ENCODE measurements around the gene CCM2. TPM values are rescaled to one million over a fixed set of nuclear protein-coding genes. Genes with fewer than 3 reads are reported as not detected.

CCM2 gene
- total RNA-seq, 3 donors from 2014 or later (not counting 1 experiment from before 2014, with no cell fraction given) = 66.2 to 104 (median 97.5) TPM

DNA sequence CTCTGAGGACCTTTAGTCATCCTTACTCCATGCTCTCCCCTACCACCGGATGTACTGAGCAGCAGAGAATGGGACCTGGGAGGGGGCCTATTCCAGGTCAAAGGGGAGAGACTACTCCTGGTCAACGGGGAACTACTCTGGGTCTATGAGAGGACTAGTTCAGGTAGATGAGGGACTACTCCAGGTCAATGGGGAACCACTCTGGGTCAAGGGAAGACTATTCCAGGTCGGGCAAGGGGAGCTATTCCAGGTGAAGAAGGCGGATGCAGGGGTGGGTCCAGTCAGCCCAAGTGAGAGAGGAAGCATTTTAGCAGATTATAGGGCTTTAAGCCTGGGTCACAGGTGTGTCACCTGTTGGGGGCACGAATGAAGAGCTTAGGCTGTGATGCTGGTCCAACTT lies 35.4 kb downstream of the CCM2 start:
- peaks cover 80% of the 10 kb centered on the region for H3K4me1 ChIP-seq (ENCODE audit: control insufficient read depth, insufficient read depth, low read length)
- H3K4me1 Mint-ChIP-seq = peaks cover 62 to 74% of the 10 kb centered on the region in 2 donors

GRCh38 chr7:45035893-45036292 lies 35.9 kb downstream of the CCM2 start:
- intact Hi-C loops (cut with micrococcal nuclease) = no loop called here
- peaks cover 13% of the 10 kb centered on the region for H3K36me3 Mint-ChIP-seq

More for the DNA sequence above, 35.4 kb downstream of the CCM2 start:
- Mint-ChIP-seq H3K4me3 (peak overlapping the region; percentile 89), H3K36me3 (peaks cover 8% of the 10 kb centered on the region), H3K27me3 (ENCODE audit: low read depth in 2 of 2) (no peaks in the 10 kb centered on the region), H3K9me3 (no peaks in the 10 kb centered on the region), H3K27ac (peak overlapping the region; percentile 77 to 84)
- ATAC-seq (peak in 1 of 3 donors; percentile 18), DNase-seq (no peak)
- TF ChIP-seq CTCF (IDR thresholded peaks at IDR 0.05) = no peak
- intact Hi-C loops (cut with micrococcal nuclease) = no loop called here
- Histone ChIP-seq H3K27me3 (ENCODE audit: control insufficient read depth, insufficient read depth, low read length) (no peaks in the 10 kb centered on the region), H3K4me3 (ENCODE audit: low read length) (no peak overlapping the region), H3K27ac (ENCODE audit: low read length) (no peak overlapping the region), H3K9me3 (ENCODE audit: control insufficient read depth, insufficient read depth, low read length) (no peaks in the 10 kb centered on the region), H3K36me3 (ENCODE audit: control insufficient read depth, insufficient read depth, low read length) (peaks cover 28% of the 10 kb centered on the region)
- WGBS (ENCODE audit: insufficient coverage) = 85% methylated on average over 5 of the region's 5 CpGs

DNA sequence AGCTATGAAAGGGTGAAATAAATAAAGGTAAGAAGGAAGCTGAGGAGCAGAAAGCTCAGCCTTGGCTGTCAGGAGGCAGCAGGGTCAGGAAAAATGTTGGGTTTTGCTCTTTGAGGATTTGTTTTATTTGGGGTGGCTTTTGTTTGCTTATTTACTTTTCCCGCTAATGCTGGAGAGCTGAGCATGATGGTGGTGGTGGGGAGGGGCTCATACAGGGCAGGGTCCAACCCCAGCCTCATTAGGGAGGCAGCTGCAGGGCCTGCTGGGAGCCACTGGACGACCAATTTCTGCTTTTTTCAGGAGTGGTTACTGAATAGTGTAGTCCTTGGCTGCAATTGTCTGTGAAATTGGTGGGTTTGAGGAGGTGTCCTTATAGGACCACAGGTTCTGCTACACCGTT lies 36.3 kb downstream of the CCM2 start:
- H3K36me3 ChIP-seq (ENCODE audit: control insufficient read depth, insufficient read depth, low read length) = peaks cover 38% of the 10 kb centered on the region
- H3K4me3 ChIP-seq (ENCODE audit: low read length) = no peak overlapping the region
- H3K36me3 Mint-ChIP-seq = peaks cover 17% of the 10 kb centered on the region
- no peaks in the 10 kb centered on the region for H3K27me3 ChIP-seq (ENCODE audit: control insufficient read depth, insufficient read depth, low read length)
- H3K4me1 Mint-ChIP-seq = peaks cover 66 to 83% of the 10 kb centered on the region in 2 donors
- TF ChIP-seq CTCF (IDR thresholded peaks at IDR 0.05) = no peak
- DNase-seq (no peak), ATAC-seq (no peak)
- peaks cover 71% of the 10 kb centered on the region for H3K4me1 ChIP-seq (ENCODE audit: control insufficient read depth, insufficient read depth, low read length)
- H3K4me3 Mint-ChIP-seq = peak overlapping the region; percentile 89
- no peaks in the 10 kb centered on the region for H3K9me3 ChIP-seq (ENCODE audit: control insufficient read depth, insufficient read depth, low read length)
- H3K27ac ChIP-seq (ENCODE audit: low read length) = peak overlapping the region; percentile 6
- intact Hi-C loops (cut with micrococcal nuclease) = no loop called here
- 29% methylated on average over 3 of the region's 3 CpGs for WGBS (ENCODE audit: insufficient coverage)
- H3K27ac Mint-ChIP-seq = peak overlapping the region; percentile 77 to 84
- H3K9me3 Mint-ChIP-seq = no peaks in the 10 kb centered on the region
- H3K27me3 Mint-ChIP-seq (ENCODE audit: low read depth in 2 of 2) = no peaks in the 10 kb centered on the region

More at GRCh38 chr7:45035893-45036292, 35.9 kb downstream of the CCM2 start:
- Mint-ChIP-seq H3K27ac (peak overlapping the region; percentile 77 to 84), H3K27me3 (ENCODE audit: low read depth in 2 of 2) (no peaks in the 10 kb centered on the region), H3K4me1 (peaks cover 66 to 78% of the 10 kb centered on the region in 2 donors), H3K9me3 (no peaks in the 10 kb centered on the region), H3K4me3 (peak overlapping the region; percentile 89)
- H3K36me3 ChIP-seq (ENCODE audit: control insufficient read depth, insufficient read depth, low read length) = peaks cover 33% of the 10 kb centered on the region
- H3K4me1 ChIP-seq (ENCODE audit: control insufficient read depth, insufficient read depth, low read length) = peaks cover 75% of the 10 kb centered on the region
- H3K9me3 ChIP-seq (ENCODE audit: control insufficient read depth, insufficient read depth, low read length) = no peaks in the 10 kb centered on the region
- DNase-seq (peak in 1 of 2 donors; percentile 44), ATAC-seq (peak in 2 of 3 donors; percentile 32 to 46)
- TF ChIP-seq CTCF (IDR thresholded peaks at IDR 0.05) = no peak
- no peaks in the 10 kb centered on the region for H3K27me3 ChIP-seq (ENCODE audit: control insufficient read depth, insufficient read depth, low read length)
- H3K27ac ChIP-seq (ENCODE audit: low read length) = peak overlapping the region; percentile 6
- H3K4me3 ChIP-seq (ENCODE audit: low read length) = no peak overlapping the region
- WGBS (ENCODE audit: insufficient coverage) = 23% methylated on average over 6 of the region's 6 CpGs

- no peak for TF ChIP-seq CTCF (IDR thresholded peaks at IDR 0.05)
- peaks cover 66% of the 10 kb centered on the region for H3K4me1 ChIP-seq (ENCODE audit: control insufficient read depth, insufficient read depth, low read length)
- H3K36me3 ChIP-seq (ENCODE audit: control insufficient read depth, insufficient read depth, low read length) = peaks cover 42% of the 10 kb centered on the region
- Mint-ChIP-seq H3K27me3 (ENCODE audit: low read depth in 2 of 2) (no peaks in the 10 kb centered on the region), H3K4me3 (peak overlapping the region; percentile 89), H3K9me3 (no peaks in the 10 kb centered on the region), H3K36me3 (peaks cover 18% of the 10 kb centered on the region), H3K4me1 (peaks cover 66 to 85% of the 10 kb centered on the region in 2 donors), H3K27ac (peak overlapping the region; percentile 77 to 84)
- ATAC-seq (peak in 2 of 3 donors; percentile 51 to 70), DNase-seq (peak in 1 of 2 donors; percentile 32)
- 14% methylated on average over 5 of the region's 8 CpGs for WGBS (ENCODE audit: insufficient coverage)
- no peak overlapping the region for H3K4me3 ChIP-seq (ENCODE audit: low read length)
- H3K27ac ChIP-seq (ENCODE audit: low read length) = peak overlapping the region; percentile 6
- no peaks in the 10 kb centered on the region for H3K27me3 ChIP-seq (ENCODE audit: control insufficient read depth, insufficient read depth, low read length)
- no peaks in the 10 kb centered on the region for H3K9me3 ChIP-seq (ENCODE audit: control insufficient read depth, insufficient read depth, low read length)
- intact Hi-C loops (cut with micrococcal nuclease) = no loop called here
Measured at GRCh38 chr7:45036796-45037195, 36.8 kb downstream of the CCM2 start.
